Occipital lobe (tissue), 2 donors: Measurements from ENCODE around the gene ASIC1. TPM values are rescaled to one million over a fixed set of nuclear protein-coding genes. Genes with fewer than 3 reads are reported as not detected.

ENCODE experiments used
- DNase-seq: peaks from one replicate; lab custom pipeline; 2025; lab: John Stamatoyannopoulos, UW
- total RNA-seq: library from RNA; depleted of rRNA; stranded (reverse); fragments of >200 nt; gene quantifications from one replicate; pipeline ENCODE4 v1.2.3, GENCODE V29; 2014

ASIC1 gene
- total RNA-seq, 1 donor from 2014 or later, result 16.2 TPM

GRCh38 chr12:50060120-50060468, 2.7 kb downstream of the ASIC1 start:
- no peak for DNase-seq

- DNase-seq, result no peak
Measured at GRCh38 chr12:50061171-50061570, 3.8 kb downstream of the ASIC1 start.

GRCh38 chr12:50061946-50062686, 4.7 kb downstream of the ASIC1 start:
- DNase-seq, result no peak

- no peak for DNase-seq
Measured at GRCh38 chr12:50062728-50063460, 5.5 kb downstream of the ASIC1 start.

- no peak for DNase-seq
Measured at GRCh38 chr12:50065726-50066310, 8.4 kb downstream of the ASIC1 start.

GRCh38 chr12:50066402-50066801, 9.0 kb downstream of the ASIC1 start:
- no peak for DNase-seq

- no peak for DNase-seq
Measured at GRCh38 chr12:50069069-50069468, 11.7 kb downstream of the ASIC1 start.

GRCh38 chr12:50069539-50069938, 12.1 kb downstream of the ASIC1 start:
- DNase-seq, result no peak

GRCh38 chr12:50070314-50071060, 13.1 kb downstream of the ASIC1 start:
- DNase-seq, result peak; percentile 63

GRCh38 chr12:50072198-50072907, 15.0 kb downstream of the ASIC1 start:
- DNase-seq, result no peak

GRCh38 chr12:50073206-50073605, 15.8 kb downstream of the ASIC1 start:
- no peak for DNase-seq

GRCh38 chr12:50073712-50074111, 16.3 kb downstream of the ASIC1 start:
- DNase-seq, result no peak

- peak; percentile 75 for DNase-seq
Measured at GRCh38 chr12:50074936-50075807, 17.8 kb downstream of the ASIC1 start.

GRCh38 chr12:50075808-50076170, 18.4 kb downstream of the ASIC1 start:
- no peak for DNase-seq

- DNase-seq, result no peak
Measured at GRCh38 chr12:50077099-50077498, 19.7 kb downstream of the ASIC1 start.

- no peak for DNase-seq
Measured at GRCh38 chr12:50078281-50078680, 20.9 kb downstream of the ASIC1 start.

- no peak for DNase-seq
Measured at GRCh38 chr12:50079771-50080170, 22.4 kb downstream of the ASIC1 start.

GRCh38 chr12:50081096-50081808, 23.9 kb downstream of the ASIC1 start:
- no peak for DNase-seq

- no peak for DNase-seq
Measured at GRCh38 chr12:50082644-50083043, 25.2 kb downstream of the ASIC1 start.

GRCh38 chr12:50083301-50083700, 25.9 kb downstream of the ASIC1 start:
- no peak for DNase-seq
